Adipocyte (in vitro differentiated cells): ENCODE results near the gene KRT27.
"Not testable (repeated sequence)": the region's sequence is repeated elsewhere in the genome, so short reads cannot be mapped to it uniquely, and the experiment has no call there.

ENCODE experiments used
- DNase-seq: peaks from one replicate; pipeline ENCODE4 v3.0.0-alpha.2; 2015; ENCODE audit warnings: low read depth
- H3K27me3 ChIP-seq: replicated peaks from 2 replicates; pipeline ENCODE4 v1.7.0; 2013; ENCODE audit warnings: mild to moderate bottlenecking, low read length, moderate library complexity; ENCODE audit not compliant: control insufficient read depth, insufficient read depth
- H3K36me3 ChIP-seq: 2 replicates; pipeline ENCODE4 v1.7.0; 2013; ENCODE audit warnings: low read length, mild to moderate bottlenecking, moderate library complexity; ENCODE audit not compliant: control insufficient read depth, insufficient read depth, severe bottlenecking
- H3K4me1 ChIP-seq: 2 replicates; pipeline ENCODE4 v1.7.0; 2013; ENCODE audit warnings: mild to moderate bottlenecking, low read length, moderate library complexity; ENCODE audit not compliant: control insufficient read depth, insufficient read depth
- H3K4me3 ChIP-seq: 2 replicates; pipeline ENCODE4 v1.7.0; 2013; ENCODE audit warnings: mild to moderate bottlenecking, low read length, moderate library complexity
- H3K9ac ChIP-seq: 2 replicates; pipeline ENCODE4 v1.7.0; 2013; ENCODE audit warnings: mild to moderate bottlenecking, low read length, moderate library complexity
- H3K9me3 ChIP-seq: 2 replicates; pipeline ENCODE4 v1.7.0; 2013; ENCODE audit warnings: mild to moderate bottlenecking, low read length, moderate library complexity; ENCODE audit not compliant: control insufficient read depth

The KRT27 gene

GRCh38 chr17:40751065-40751464 is 31.3 kb downstream of the KRT27 start:
- H3K4me1 ChIP-seq = no peaks in the 10 kb centered on the region
- no peaks in the 10 kb centered on the region for H3K36me3 ChIP-seq
- no peak overlapping the region for H3K4me3 ChIP-seq
- DNase-seq = no peak
- peaks cover 18% of the 10 kb centered on the region for H3K27me3 ChIP-seq
- H3K9me3 ChIP-seq = peaks cover 2% of the 10 kb centered on the region
- H3K9ac ChIP-seq = no peak overlapping the region

GRCh38 chr17:40750391-40750790 is 32.0 kb downstream of the KRT27 start:
- H3K4me3 ChIP-seq = no peak overlapping the region
- no peaks in the 10 kb centered on the region for H3K4me1 ChIP-seq
- DNase-seq = no peak
- H3K9me3 ChIP-seq = peaks cover 2% of the 10 kb centered on the region
- H3K9ac ChIP-seq = no peak overlapping the region
- H3K36me3 ChIP-seq = no peaks in the 10 kb centered on the region
- peaks cover 18% of the 10 kb centered on the region for H3K27me3 ChIP-seq

GRCh38 chr17:40748666-40749065 is 33.7 kb downstream of the KRT27 start:
- DNase-seq, H3K9me3 ChIP-seq, H3K9ac ChIP-seq, H3K36me3 ChIP-seq, H3K4me1 ChIP-seq, H3K4me3 ChIP-seq: not testable (repeated sequence)
- peaks cover 18% of the 10 kb centered on the region for H3K27me3 ChIP-seq

DNA sequence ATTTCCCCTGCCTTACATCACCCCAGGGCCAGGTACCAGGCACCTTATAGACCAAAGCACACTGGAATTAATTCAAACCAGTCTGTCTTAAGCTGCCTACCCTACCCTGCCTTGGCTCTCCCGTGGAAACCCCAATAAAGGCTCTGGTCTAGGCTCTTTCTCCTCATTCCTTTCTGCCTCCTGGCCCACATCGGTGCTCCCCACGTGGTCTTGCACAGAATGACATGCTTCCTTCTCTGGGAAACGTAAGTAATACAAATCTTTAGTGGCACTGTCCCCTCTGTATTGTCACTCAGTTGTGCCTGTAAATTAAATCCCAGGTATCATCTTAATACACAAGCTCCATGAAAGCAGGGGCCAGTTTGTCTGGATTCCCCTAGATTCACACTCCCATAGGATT is 43.8 kb downstream of the KRT27 start:
- Histone ChIP-seq H3K36me3 (no peaks in the 10 kb centered on the region), H3K27me3 (peaks cover 14% of the 10 kb centered on the region), H3K9me3 (peaks cover 23% of the 10 kb centered on the region), H3K4me1 (no peaks in the 10 kb centered on the region), H3K4me3 (no peak overlapping the region), H3K9ac (no peak overlapping the region)
- DNase-seq = no peak

DNA sequence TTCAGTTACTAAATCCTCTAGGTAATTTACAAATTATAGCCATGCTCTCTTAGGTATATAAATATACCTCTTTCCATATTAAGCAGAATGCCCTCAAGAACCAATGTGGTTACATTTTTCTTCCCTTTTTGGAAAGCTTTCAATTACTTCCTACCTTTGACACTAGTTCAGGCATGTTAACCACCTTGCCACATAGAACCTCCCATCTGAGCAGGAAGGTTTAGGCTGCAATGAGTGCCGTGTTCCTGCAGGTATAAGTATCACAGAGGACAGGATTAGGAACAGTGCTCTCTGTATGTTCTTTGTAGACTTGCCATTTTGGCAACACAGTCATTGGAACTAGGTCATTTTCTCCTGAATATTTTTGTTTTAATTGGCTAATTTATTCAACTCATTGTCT is 47.3 kb downstream of the KRT27 start:
- DNase-seq = no peak
- Histone ChIP-seq H3K27me3 (peaks cover 8% of the 10 kb centered on the region), H3K9ac (no peak overlapping the region), H3K36me3 (no peaks in the 10 kb centered on the region), H3K4me3 (no peak overlapping the region), H3K4me1 (no peaks in the 10 kb centered on the region), H3K9me3 (peaks cover 4% of the 10 kb centered on the region)

GRCh38 chr17:40734018-40734417 is 48.3 kb downstream of the KRT27 start:
- DNase-seq = no peak
- H3K9me3 ChIP-seq = peaks cover 4% of the 10 kb centered on the region
- peaks cover 4% of the 10 kb centered on the region for H3K27me3 ChIP-seq
- H3K4me1 ChIP-seq = no peaks in the 10 kb centered on the region
- H3K36me3 ChIP-seq = no peaks in the 10 kb centered on the region
- H3K9ac ChIP-seq = no peak overlapping the region
- H3K4me3 ChIP-seq = no peak overlapping the region

DNA sequence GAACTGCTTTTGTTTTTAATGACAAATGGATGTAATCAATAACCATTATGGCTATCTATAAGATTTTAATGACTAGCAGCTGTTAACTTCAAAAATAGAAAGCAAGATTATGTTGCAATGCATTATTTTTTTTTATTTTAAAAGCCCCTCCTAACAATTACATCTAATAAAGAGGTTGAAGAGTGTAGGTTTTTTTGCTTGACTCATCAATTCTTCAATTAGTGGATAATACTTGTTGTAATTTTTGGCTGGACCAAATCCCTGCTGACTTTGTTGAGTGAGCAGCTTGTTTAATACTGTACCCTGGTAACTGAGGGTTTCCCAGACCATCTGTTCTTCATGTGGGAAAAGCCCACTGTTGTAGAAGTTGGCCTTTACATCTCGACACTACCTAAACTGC is 51.4 kb downstream of the KRT27 start:
- Histone ChIP-seq H3K4me3 (no peak overlapping the region), H3K9ac (no peak overlapping the region), H3K27me3 (no peaks in the 10 kb centered on the region), H3K36me3 (no peaks in the 10 kb centered on the region), H3K4me1 (peaks cover 14% of the 10 kb centered on the region), H3K9me3 (peaks cover 4% of the 10 kb centered on the region)
- DNase-seq = no peak

- peak; percentile 52 for DNase-seq
- Histone ChIP-seq H3K9ac (peak overlapping the region; percentile 55), H3K4me1 (peaks cover 21% of the 10 kb centered on the region), H3K9me3 (no peaks in the 10 kb centered on the region), H3K4me3 (peak overlapping the region; percentile 58), H3K27me3 (no peaks in the 10 kb centered on the region), H3K36me3 (no peaks in the 10 kb centered on the region)
Observed at GRCh38 chr17:40727447-40728231, 54.7 kb downstream of the KRT27 start.

GRCh38 chr17:40726919-40727318 is 55.4 kb downstream of the KRT27 start:
- DNase-seq = no peak
- no peaks in the 10 kb centered on the region for H3K27me3 ChIP-seq
- H3K9ac ChIP-seq = peak overlapping the region; percentile 55
- H3K9me3 ChIP-seq = no peaks in the 10 kb centered on the region
- no peaks in the 10 kb centered on the region for H3K36me3 ChIP-seq
- peaks cover 26% of the 10 kb centered on the region for H3K4me1 ChIP-seq
- no peak overlapping the region for H3K4me3 ChIP-seq
